ENCODE measurements around the gene LRFN2. TPM values are rescaled to one million over a fixed set of nuclear protein-coding genes. Genes with fewer than 3 reads are reported as not detected.

The LRFN2 gene
- total and polyA plus RNA-seq, 2 of the 8 experiments (the other 6 are each of a cell fraction or from before 2014, with no cell fraction given): 2.3 TPM

GRCh38 chr6:40390144-40390800, 196.9 kb downstream of the LRFN2 start (continued):
- TF ChIP-seq TAF1 (IDR thresholded peaks at IDR 0.05; ENCODE audit: low read depth, low read length): no peak

Data from H1 (cell line).